Brain microvascular endothelial cell (primary cell): ENCODE measurements around the gene KLHL29.

Experiments used
- DNase-seq: peaks from one replicate; pipeline ENCODE4 v3.0.0-alpha.2; 2020
- H3K27ac ChIP-seq: fragments of 250-450 bp; sonication (Bioruptor Pico); 2 replicates; pipeline ENCODE4 v1.5.1; 2020; ENCODE audit warnings: mild to moderate bottlenecking, moderate library complexity
- H3K27me3 ChIP-seq: fragments of 250-450 bp; sonication (Bioruptor Pico); replicated peaks from 2 replicates; pipeline ENCODE4 v1.5.1; 2020; ENCODE audit warnings: mild to moderate bottlenecking
- H3K36me3 ChIP-seq: fragments of 250-450 bp; sonication (Bioruptor Pico); replicated peaks from 2 replicates; pipeline ENCODE4 v1.5.1; 2020; ENCODE audit warnings: mild to moderate bottlenecking
- H3K4me3 ChIP-seq: 2 replicates; pipeline ENCODE4 v1.5.1; 2011; ENCODE audit warnings: low read depth, mild to moderate bottlenecking, control low read depth, low read length, moderate library complexity
- in situ Hi-C: cut with HindIII; loops from 2 replicates; pipeline ENCODE4 v1.10.0; 2017; ENCODE audit warnings: low sequenced_read_pairs, low pct_ligation_motif_present
- TF ChIP-seq, protein P1 (sequence below): IDR thresholded peaks from 2 replicates; pipeline ENCODE4 v1.5.1; 2011; ENCODE audit warnings: low read depth, mild to moderate bottlenecking, moderate library complexity, low read length, control low read depth, inconsistent platforms; ENCODE audit errors: missing control alignments

The KLHL29 gene

GRCh38 chr2:23624915-23625314 lies 239.9 kb downstream of the KLHL29 start:
- TF ChIP-seq, protein P1, sequence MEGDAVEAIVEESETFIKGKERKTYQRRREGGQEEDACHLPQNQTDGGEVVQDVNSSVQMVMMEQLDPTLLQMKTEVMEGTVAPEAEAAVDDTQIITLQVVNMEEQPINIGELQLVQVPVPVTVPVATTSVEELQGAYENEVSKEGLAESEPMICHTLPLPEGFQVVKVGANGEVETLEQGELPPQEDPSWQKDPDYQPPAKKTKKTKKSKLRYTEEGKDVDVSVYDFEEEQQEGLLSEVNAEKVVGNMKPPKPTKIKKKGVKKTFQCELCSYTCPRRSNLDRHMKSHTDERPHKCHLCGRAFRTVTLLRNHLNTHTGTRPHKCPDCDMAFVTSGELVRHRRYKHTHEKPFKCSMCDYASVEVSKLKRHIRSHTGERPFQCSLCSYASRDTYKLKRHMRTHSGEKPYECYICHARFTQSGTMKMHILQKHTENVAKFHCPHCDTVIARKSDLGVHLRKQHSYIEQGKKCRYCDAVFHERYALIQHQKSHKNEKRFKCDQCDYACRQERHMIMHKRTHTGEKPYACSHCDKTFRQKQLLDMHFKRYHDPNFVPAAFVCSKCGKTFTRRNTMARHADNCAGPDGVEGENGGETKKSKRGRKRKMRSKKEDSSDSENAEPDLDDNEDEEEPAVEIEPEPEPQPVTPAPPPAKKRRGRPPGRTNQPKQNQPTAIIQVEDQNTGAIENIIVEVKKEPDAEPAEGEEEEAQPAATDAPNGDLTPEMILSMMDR, result no peak
- no peaks in the 10 kb centered on the region for H3K27me3 ChIP-seq
- H3K27ac ChIP-seq, result no peak overlapping the region
- H3K4me3 ChIP-seq, result no peak overlapping the region
- no peak for DNase-seq
- no peaks in the 10 kb centered on the region for H3K36me3 ChIP-seq
- in situ Hi-C loops, result no loop called here

- no peak overlapping the region for H3K4me3 ChIP-seq
- TF ChIP-seq, protein P1, result no peak
- in situ Hi-C loops, result no loop called here
- H3K27ac ChIP-seq, result no peak overlapping the region
- no peaks in the 10 kb centered on the region for H3K36me3 ChIP-seq
- no peaks in the 10 kb centered on the region for H3K27me3 ChIP-seq
- DNase-seq, result no peak
These were observed 240.7 kb downstream of the KLHL29 start for GRCh38 chr2:23625726-23626125.

GRCh38 chr2:23626701-23627230 lies 241.8 kb downstream of the KLHL29 start:
- TF ChIP-seq, protein P1, result no peak
- no peak overlapping the region for H3K27ac ChIP-seq
- H3K27me3 ChIP-seq, result no peaks in the 10 kb centered on the region
- in situ Hi-C loops, result no loop called here
- H3K4me3 ChIP-seq, result no peak overlapping the region
- no peaks in the 10 kb centered on the region for H3K36me3 ChIP-seq
- DNase-seq, result no peak

GRCh38 chr2:23627236-23628009 lies 242.4 kb downstream of the KLHL29 start:
- in situ Hi-C loops, result no loop called here
- Histone ChIP-seq H3K4me3 (no peak overlapping the region), H3K36me3 (no peaks in the 10 kb centered on the region), H3K27ac (no peak overlapping the region), H3K27me3 (no peaks in the 10 kb centered on the region)
- TF ChIP-seq, protein P1, result no peak
- DNase-seq, result no peak

- Histone ChIP-seq H3K36me3 (no peaks in the 10 kb centered on the region), H3K27me3 (no peaks in the 10 kb centered on the region), H3K4me3 (no peak overlapping the region), H3K27ac (no peak overlapping the region)
- DNase-seq, result no peak
- TF ChIP-seq, protein P1, result no peak
- in situ Hi-C loops, result no loop called here
These were observed 244.2 kb downstream of the KLHL29 start for GRCh38 chr2:23628926-23629771.
